NB4 (cell line): ENCODE data around the gene TIAM2.

Experiments
- CTCF ChIP-seq: IDR thresholded peaks from one replicate; pipeline ENCODE4 v1.5.1; 2012; ENCODE audit warnings: low read depth, low read length
- MAX ChIP-seq: IDR thresholded peaks from 2 replicates; pipeline ENCODE4 v1.6.1; 2011; ENCODE audit warnings: low read depth, low read length
- MYC ChIP-seq: IDR thresholded peaks from 2 replicates; pipeline ENCODE4 v1.6.1; 2011; ENCODE audit warnings: low read depth, low read length
- POLR2A ChIP-seq: IDR thresholded peaks from 2 replicates; pipeline ENCODE4 v1.6.1; 2011; ENCODE audit warnings: mild to moderate bottlenecking; ENCODE audit not compliant: insufficient read length; ENCODE audit errors: extremely low read depth

- TF ChIP-seq CTCF, result no peak
- TF ChIP-seq MAX, result no peak
- no peak for TF ChIP-seq MYC
- TF ChIP-seq POLR2A, result no peak
Observed at GRCh38 chr6:155235087-155235486, 240.0 kb downstream of the TIAM2 start.
